ENCODE results near the gene DHX35. TPM values are rescaled to one million over a fixed set of nuclear protein-coding genes. Genes with fewer than 3 reads are reported as not detected.

The DHX35 gene
- total and polyA plus RNA-seq, 2 of the 13 experiments (the other 11 are each of a cell fraction or from before 2014, with no cell fraction given) = 25.8 to 28.7 TPM

DNA sequence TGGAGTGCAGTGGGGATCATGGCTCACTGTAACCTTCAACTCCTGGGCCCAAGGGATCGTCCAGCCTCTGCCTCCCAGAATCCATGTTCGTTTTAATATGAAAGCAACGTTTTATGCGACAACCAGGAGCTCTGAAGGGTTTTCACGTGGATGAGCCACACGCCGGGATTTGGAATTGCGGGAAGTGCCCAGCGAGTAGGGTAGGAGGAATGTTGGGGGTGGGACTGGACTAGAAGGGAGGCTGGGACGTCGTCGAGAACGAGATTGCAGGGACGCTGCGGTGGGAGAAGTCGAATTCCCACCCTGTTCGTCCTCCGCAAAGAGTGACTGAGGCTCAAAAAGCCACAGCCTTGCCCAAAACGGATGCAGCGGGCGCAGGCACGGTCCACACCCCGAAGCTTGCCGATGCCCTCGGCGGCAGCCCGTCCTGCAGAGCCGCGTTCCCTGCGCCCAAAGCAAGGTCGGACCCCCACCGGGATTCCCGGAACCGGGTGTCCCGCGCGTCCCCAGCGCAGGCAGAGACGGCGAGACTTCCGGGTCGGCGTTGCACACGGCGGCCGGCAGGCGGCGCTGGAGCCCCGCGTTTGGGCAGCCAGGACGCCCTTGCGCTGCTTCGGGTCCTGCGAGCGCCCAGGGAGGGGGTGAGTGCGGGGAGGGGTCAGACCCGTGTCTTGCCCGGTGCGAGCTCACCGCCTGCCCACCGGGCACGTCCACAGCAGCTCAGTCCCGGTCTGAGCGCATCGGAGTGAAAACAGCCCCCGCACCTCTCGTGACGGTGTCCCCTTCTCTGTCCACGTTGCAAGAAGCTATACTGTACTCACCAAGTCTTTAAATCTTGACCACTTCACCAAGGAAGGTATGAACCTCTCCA lies 87.8 kb downstream of the DHX35 start (continued):
- TF ChIP-seq, protein P1, sequence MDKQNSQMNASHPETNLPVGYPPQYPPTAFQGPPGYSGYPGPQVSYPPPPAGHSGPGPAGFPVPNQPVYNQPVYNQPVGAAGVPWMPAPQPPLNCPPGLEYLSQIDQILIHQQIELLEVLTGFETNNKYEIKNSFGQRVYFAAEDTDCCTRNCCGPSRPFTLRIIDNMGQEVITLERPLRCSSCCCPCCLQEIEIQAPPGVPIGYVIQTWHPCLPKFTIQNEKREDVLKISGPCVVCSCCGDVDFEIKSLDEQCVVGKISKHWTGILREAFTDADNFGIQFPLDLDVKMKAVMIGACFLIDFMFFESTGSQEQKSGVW (CRISPR knock-in tag; IDR thresholded peaks at IDR 0.05; ENCODE audit: borderline replicate concordance) = no peak
- TF ChIP-seq ZNF7 (CRISPR knock-in tag; IDR thresholded peaks at IDR 0.05) (0 out of 2 replicates have a peak, but pooled peaks have one; percentile 9), ZNF382 (CRISPR knock-in tag; IDR thresholded peaks at IDR 0.05; ENCODE audit: borderline replicate concordance) (no peak), CEBPB (IDR thresholded peaks at IDR 0.05; ENCODE audit: borderline replicate concordance, low read depth, low read length) (no peak), FOXK1 (CRISPR knock-in tag; IDR thresholded peaks at IDR 0.05; ENCODE audit: borderline replicate concordance, low read depth) (peak; percentile 83; the same call in 1 of the 2 replicates), SRSF1 (optimal IDR thresholded peaks at IDR 0.05; ENCODE audit: low read depth, low read length) (peak; percentile 92)
- TF ChIP-seq, protein P2, sequence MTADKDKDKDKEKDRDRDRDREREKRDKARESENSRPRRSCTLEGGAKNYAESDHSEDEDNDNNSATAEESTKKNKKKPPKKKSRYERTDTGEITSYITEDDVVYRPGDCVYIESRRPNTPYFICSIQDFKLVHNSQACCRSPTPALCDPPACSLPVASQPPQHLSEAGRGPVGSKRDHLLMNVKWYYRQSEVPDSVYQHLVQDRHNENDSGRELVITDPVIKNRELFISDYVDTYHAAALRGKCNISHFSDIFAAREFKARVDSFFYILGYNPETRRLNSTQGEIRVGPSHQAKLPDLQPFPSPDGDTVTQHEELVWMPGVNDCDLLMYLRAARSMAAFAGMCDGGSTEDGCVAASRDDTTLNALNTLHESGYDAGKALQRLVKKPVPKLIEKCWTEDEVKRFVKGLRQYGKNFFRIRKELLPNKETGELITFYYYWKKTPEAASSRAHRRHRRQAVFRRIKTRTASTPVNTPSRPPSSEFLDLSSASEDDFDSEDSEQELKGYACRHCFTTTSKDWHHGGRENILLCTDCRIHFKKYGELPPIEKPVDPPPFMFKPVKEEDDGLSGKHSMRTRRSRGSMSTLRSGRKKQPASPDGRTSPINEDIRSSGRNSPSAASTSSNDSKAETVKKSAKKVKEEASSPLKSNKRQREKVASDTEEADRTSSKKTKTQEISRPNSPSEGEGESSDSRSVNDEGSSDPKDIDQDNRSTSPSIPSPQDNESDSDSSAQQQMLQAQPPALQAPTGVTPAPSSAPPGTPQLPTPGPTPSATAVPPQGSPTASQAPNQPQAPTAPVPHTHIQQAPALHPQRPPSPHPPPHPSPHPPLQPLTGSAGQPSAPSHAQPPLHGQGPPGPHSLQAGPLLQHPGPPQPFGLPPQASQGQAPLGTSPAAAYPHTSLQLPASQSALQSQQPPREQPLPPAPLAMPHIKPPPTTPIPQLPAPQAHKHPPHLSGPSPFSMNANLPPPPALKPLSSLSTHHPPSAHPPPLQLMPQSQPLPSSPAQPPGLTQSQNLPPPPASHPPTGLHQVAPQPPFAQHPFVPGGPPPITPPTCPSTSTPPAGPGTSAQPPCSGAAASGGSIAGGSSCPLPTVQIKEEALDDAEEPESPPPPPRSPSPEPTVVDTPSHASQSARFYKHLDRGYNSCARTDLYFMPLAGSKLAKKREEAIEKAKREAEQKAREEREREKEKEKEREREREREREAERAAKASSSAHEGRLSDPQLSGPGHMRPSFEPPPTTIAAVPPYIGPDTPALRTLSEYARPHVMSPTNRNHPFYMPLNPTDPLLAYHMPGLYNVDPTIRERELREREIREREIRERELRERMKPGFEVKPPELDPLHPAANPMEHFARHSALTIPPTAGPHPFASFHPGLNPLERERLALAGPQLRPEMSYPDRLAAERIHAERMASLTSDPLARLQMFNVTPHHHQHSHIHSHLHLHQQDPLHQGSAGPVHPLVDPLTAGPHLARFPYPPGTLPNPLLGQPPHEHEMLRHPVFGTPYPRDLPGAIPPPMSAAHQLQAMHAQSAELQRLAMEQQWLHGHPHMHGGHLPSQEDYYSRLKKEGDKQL (CRISPR knock-in tag; IDR thresholded peaks at IDR 0.05; ENCODE audit: low read depth) = no peak; the same call in 1 of the 2 replicates
- TF ChIP-seq, protein P3, sequence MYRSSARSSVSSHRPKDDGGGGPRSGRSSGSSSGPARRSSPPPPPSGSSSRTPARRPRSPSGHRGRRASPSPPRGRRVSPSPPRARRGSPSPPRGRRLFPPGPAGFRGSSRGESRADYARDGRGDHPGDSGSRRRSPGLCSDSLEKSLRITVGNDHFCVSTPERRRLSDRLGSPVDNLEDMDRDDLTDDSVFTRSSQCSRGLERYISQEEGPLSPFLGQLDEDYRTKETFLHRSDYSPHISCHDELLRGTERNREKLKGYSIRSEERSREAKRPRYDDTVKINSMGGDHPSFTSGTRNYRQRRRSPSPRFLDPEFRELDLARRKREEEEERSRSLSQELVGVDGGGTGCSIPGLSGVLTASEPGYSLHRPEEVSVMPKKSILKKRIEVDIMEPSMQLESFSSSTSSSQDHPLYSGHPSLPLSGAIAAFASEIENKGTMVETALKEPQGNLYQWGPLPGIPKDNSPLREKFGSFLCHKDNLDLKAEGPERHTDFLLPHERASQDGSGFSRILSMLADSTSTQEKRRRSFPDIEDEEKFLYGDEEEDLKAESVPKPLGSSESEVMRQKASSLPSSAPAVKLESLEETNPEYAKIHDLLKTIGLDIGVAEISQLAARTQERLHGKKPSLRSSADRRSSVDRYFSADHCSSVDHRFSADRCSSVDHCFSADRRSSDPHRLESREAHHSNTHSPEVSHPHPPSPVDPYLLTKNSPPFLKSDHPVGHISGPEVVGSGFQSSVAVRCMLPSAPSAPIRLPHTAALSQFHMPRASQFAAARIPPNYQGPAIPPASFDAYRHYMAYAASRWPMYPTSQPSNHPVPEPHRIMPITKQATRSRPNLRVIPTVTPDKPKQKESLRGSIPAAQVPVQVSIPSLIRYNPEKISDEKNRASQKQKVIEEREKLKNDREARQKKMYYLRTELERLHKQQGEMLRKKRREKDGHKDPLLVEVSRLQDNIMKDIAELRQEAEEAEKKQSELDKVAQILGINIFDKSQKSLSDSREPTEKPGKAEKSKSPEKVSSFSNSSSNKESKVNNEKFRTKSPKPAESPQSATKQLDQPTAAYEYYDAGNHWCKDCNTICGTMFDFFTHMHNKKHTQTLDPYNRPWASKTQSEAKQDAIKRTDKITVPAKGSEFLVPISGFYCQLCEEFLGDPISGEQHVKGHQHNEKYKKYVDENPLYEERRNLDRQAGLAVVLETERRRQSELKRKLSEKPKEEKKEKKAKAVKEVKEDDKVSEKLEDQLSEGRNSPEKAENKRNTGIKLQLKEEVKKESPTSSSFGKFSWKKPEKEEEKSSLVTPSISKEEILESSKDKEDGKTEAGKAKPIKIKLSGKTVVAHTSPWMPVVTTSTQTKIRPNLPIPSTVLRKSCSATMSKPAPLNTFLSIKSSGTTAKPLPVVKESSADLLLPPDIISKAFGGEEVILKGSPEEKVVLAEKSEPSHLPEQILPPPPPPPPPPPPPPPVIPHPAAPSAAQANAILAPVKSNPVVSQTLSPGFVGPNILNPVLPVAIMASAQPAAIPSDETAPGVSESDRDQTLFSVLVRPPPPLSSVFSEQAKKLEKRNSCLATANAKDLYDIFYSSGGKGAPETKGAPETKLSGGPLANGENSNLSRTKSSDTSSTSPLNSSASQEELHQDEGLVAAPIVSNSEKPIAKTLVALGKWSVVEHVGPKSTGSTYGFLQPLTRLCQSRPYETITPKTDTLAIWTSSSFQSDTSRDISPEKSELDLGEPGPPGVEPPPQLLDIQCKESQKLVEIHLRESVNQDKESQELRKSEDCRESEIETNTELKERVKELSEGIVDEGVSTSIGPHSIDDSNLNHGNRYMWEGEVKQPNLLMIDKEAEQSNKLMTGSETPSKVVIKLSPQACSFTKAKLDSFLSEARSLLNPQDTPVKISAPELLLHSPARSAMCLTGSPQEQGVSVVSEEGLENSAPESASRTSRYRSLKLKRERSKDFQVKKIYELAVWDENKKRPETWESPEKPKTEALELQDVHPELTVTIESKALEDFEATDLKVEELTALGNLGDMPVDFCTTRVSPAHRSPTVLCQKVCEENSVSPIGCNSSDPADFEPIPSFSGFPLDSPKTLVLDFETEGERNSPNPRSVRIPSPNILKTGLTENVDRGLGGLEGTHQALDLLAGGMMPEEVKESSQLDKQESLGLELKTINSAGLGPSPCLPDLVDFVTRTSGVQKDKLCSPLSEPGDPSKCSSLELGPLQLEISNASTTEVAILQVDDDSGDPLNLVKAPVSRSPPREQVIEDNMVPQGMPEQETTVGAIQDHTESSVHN (CRISPR knock-in tag; IDR thresholded peaks at IDR 0.05) = peak; percentile 76; the same call in 1 of the 2 replicates
- TF ChIP-seq, protein P4, sequence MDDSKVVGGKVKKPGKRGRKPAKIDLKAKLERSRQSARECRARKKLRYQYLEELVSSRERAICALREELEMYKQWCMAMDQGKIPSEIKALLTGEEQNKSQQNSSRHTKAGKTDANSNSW (CRISPR knock-in tag; IDR thresholded peaks at IDR 0.05; ENCODE audit: borderline replicate concordance) = peak; percentile 85; the same call in 1 of the 2 replicates

All from HepG2 (cell line).